SK-N-SH (cell line): ENCODE data around the gene ZNF511. TPM values are rescaled to one million over a fixed set of nuclear protein-coding genes. Genes with fewer than 3 reads are reported as not detected.

Experiments used
- CTCF ChIA-PET: fragments of 300-600, 350-600 bp; formaldehyde crosslinking; extraction: SDS; loops from one replicate; lab custom pipeline; 2021; lab: Yijun Ruan, JAX
- POLR2A ChIA-PET: fragments of 350-600 bp; sonication (Branson Sonifier 250); formaldehyde crosslinking; extraction: SDS; loops from one replicate; lab custom pipeline; 2020; ENCODE audit warnings: antibody characterized with exemption, inconsistent platforms; lab: Yijun Ruan, JAX
- DNase-seq: peaks from one replicate; pipeline ENCODE4 v3.0.0; 2012
- H2AFZ ChIP-seq: fragments of 200-600 bp; sonication (generic); 2 replicates; pipeline ENCODE4 v1.8.1; 2016; ENCODE audit warnings: antibody characterized with exemption, mild to moderate bottlenecking, low read depth
- H3F3A ChIP-seq: fragments of 200-600 bp; sonication (generic); replicated peaks from 2 replicates; pipeline ENCODE3; 2016; ENCODE audit warnings: antibody characterized with exemption, mild to moderate bottlenecking; ENCODE audit not compliant: insufficient read depth
- H3K27ac ChIP-seq, 2 experiments: fragments of 200-500 bp in 1 of 2; fragments of 200-600 bp in 1 of 2; sonication (Bioruptor generic) in 1 of 2; sonication (generic), shearing (Covaris generic) in 1 of 2; 2 replicates each; pipeline versions ENCODE4 v1.5.1 to v1.6.1; 2014 to 2016; ENCODE audit warnings: low read depth in 2 of 2, inconsistent platforms in 1 of 2, low read length in 1 of 2, mild to moderate bottlenecking in 1 of 2, mixed read lengths in 1 of 2
- H3K27me3 ChIP-seq: fragments of 200-600 bp; sonication (generic), shearing (Covaris generic); 2 replicates; pipeline ENCODE4 v1.6.1; 2016; ENCODE audit warnings: mixed run types; ENCODE audit not compliant: insufficient read depth
- H3K36me3 ChIP-seq, 2 experiments: fragments of 200-500 bp in 1 of 2; fragments of 200-600 bp in 1 of 2; sonication (Bioruptor generic) in 1 of 2; sonication (generic) in 1 of 2; replicated peaks in 1 of 2; 2 replicates each; pipeline versions ENCODE3 to v1.5.1; 2014 to 2016; ENCODE audit warnings: low read length in 1 of 2, mild to moderate bottlenecking in 1 of 2; ENCODE audit not compliant: insufficient read depth in 2 of 2, control insufficient read depth in 1 of 2
- H3K4me1 ChIP-seq, 2 experiments: fragments of 200-500 bp in 1 of 2; fragments of 200-600 bp in 1 of 2; sonication (Bioruptor generic) in 1 of 2; sonication (generic), shearing (Covaris generic) in 1 of 2; 2 replicates each; pipeline versions ENCODE4 v1.5.1 to v1.6.1; 2014 to 2016; ENCODE audit warnings: low read depth in 1 of 2, low read length in 1 of 2, mixed run types in 1 of 2; ENCODE audit not compliant: insufficient read depth in 2 of 2, control insufficient read depth in 1 of 2
- H3K4me2 ChIP-seq: fragments of 200-600 bp; sonication (generic), shearing (Covaris generic); 2 replicates; pipeline ENCODE4 v1.6.1; 2017; ENCODE audit warnings: mixed run types
- H3K4me3 ChIP-seq, 2 experiments: fragments of 200-500 bp in 1 of 2; fragments of 200-600 bp in 1 of 2; sonication (Bioruptor generic) in 1 of 2; sonication (generic), shearing (Covaris generic) in 1 of 2; 2 replicates each; pipeline versions ENCODE4 v1.5.1 to v1.8.1; 2014 to 2016; ENCODE audit warnings: low read depth in 2 of 2, inconsistent platforms in 1 of 2, low read length in 1 of 2, mild to moderate bottlenecking in 1 of 2, mixed read lengths in 1 of 2, moderate library complexity in 1 of 2
- H3K79me2 ChIP-seq: fragments of 200-600 bp; sonication (generic); 2 replicates; pipeline ENCODE4 v1.8.1; 2017; ENCODE audit warnings: mild to moderate bottlenecking; ENCODE audit not compliant: insufficient read depth
- H3K9ac ChIP-seq: fragments of 200-600 bp; sonication (generic); 2 replicates; pipeline ENCODE4 v1.6.1; 2017; ENCODE audit warnings: mixed run types
- H3K9me2 ChIP-seq: fragments of 200-600 bp; sonication (generic); 2 replicates; pipeline ENCODE4 v1.6.1; 2017; ENCODE audit warnings: mixed run types
- H3K9me3 ChIP-seq: fragments of 200-600 bp; sonication (generic); 2 replicates; pipeline ENCODE4 v1.6.1; 2017; ENCODE audit warnings: mixed run types, mild to moderate bottlenecking, moderate library complexity
- H4K20me1 ChIP-seq: fragments of 200-600 bp; sonication (generic); 2 replicates; pipeline ENCODE4 v1.6.1; 2017; ENCODE audit warnings: mild to moderate bottlenecking, mixed run types; ENCODE audit not compliant: insufficient read depth
- CTCF ChIP-seq: fragments of 200-600 bp; sonication (generic); IDR thresholded peaks from 2 replicates; pipeline ENCODE4 v1.6.1; 2017; ENCODE audit warnings: antibody characterized with exemption, mild to moderate bottlenecking, moderate library complexity
- EP300 ChIP-seq, 2 experiments: IDR thresholded peaks; 2 replicates each; pipeline versions ENCODE4 v1.4.0 to v1.6.1; 2012; ENCODE audit warnings: borderline replicate concordance in 1 of 2, low read depth in 1 of 2, low read length in 1 of 2
- EZH2phosphoT487 ChIP-seq: fragments of 200-600 bp; sonication (generic); IDR thresholded peaks from 2 replicates; pipeline ENCODE4 v1.6.1; 2017; ENCODE audit warnings: low read depth, mixed run types, mild to moderate bottlenecking, antibody characterized with exemption, moderate library complexity, borderline replicate concordance
- FOXM1 ChIP-seq: IDR thresholded peaks from 2 replicates; pipeline ENCODE4 v1.4.0; 2012; ENCODE audit warnings: low read depth, mild to moderate bottlenecking
- GABPA ChIP-seq: IDR thresholded peaks from 2 replicates; pipeline ENCODE4 v1.4.0; 2012; ENCODE audit warnings: low read depth, mild to moderate bottlenecking
- GATA2 ChIP-seq: sonication (generic); formaldehyde crosslinking; IDR thresholded peaks from 2 replicates; pipeline ENCODE4 v1.5.0; 2020; ENCODE audit warnings: mild to moderate bottlenecking, missing genetic modification reagents
- JUND ChIP-seq: IDR thresholded peaks from 2 replicates; pipeline ENCODE4 v1.4.0; 2012
- MXI1 ChIP-seq: IDR thresholded peaks from 2 replicates; pipeline ENCODE4 v1.6.1; 2012; ENCODE audit warnings: mild to moderate bottlenecking, low read depth, low read length, improper control_type of control experiment
- NFIC ChIP-seq: IDR thresholded peaks from 2 replicates; pipeline ENCODE4 v1.4.0; 2012; ENCODE audit warnings: borderline replicate concordance
- REST ChIP-seq: IDR thresholded peaks from 2 replicates; pipeline ENCODE4 v1.6.1; 2012; ENCODE audit warnings: mild to moderate bottlenecking, low read depth, low read length, moderate library complexity
- RFX5 ChIP-seq: IDR thresholded peaks from 2 replicates; pipeline ENCODE4 v1.6.1; 2012; ENCODE audit warnings: mild to moderate bottlenecking, improper control_type of control experiment, low read length
- RXRA ChIP-seq: IDR thresholded peaks from 2 replicates; pipeline ENCODE4 v1.4.0; 2012; ENCODE audit warnings: low read depth, mild to moderate bottlenecking, borderline replicate concordance
- SIN3A ChIP-seq: IDR thresholded peaks from 2 replicates; pipeline ENCODE4 v1.6.1; 2012; ENCODE audit warnings: low read depth, mild to moderate bottlenecking, low read length, moderate library complexity, borderline replicate concordance
- TAF1 ChIP-seq: IDR thresholded peaks from 2 replicates; pipeline ENCODE4 v1.6.1; 2012; ENCODE audit warnings: low read depth, mild to moderate bottlenecking, low read length, moderate library complexity, borderline replicate concordance
- TEAD4 ChIP-seq: IDR thresholded peaks from 2 replicates; pipeline ENCODE4 v1.4.0; 2012; ENCODE audit warnings: mild to moderate bottlenecking, borderline replicate concordance; ENCODE audit not compliant: insufficient read depth
- YY1 ChIP-seq: IDR thresholded peaks from 2 replicates; pipeline ENCODE4 v1.4.0; 2012; ENCODE audit warnings: low read depth, mild to moderate bottlenecking
- ZBTB33 ChIP-seq: IDR thresholded peaks from 2 replicates; pipeline ENCODE4 v1.4.0; 2012; ENCODE audit warnings: low read depth, borderline replicate concordance
- WGBS: methylation state at CpG from one replicate; pipeline ENCODE4 v1.1.6; 2017; ENCODE audit warnings: low lambda C conversion rate; 5-methylcytosine and 5-hydroxymethylcytosine counted together
- polyA plus RNA-seq, 3 experiments: library from polyadenylated mRNA; depleted of rRNA; stranded (reverse); fragments of >200 nt; gene quantifications; 2 replicates each; pipeline ENCODE4 v1.2.3, GENCODE V29; 2012
- TF ChIP-seq, protein P1 (sequence below): fragments of 150-350 bp; IDR thresholded peaks from 2 replicates; pipeline ENCODE4 v1.6.1; 2017; ENCODE audit warnings: antibody characterized with exemption, low read length, low read depth, borderline replicate concordance
- TF ChIP-seq, protein P2 (sequence below): fragments of 150-350 bp; IDR thresholded peaks from 2 replicates; pipeline ENCODE4 v1.6.1; 2016; ENCODE audit warnings: mild to moderate bottlenecking, low read depth, low read length
- TF ChIP-seq, protein P3 (sequence below): IDR thresholded peaks from 2 replicates; pipeline ENCODE4 v1.4.0; 2012; ENCODE audit warnings: low read depth

The ZNF511 gene
- polyA plus RNA-seq, 1 of the 3 experiments (the other 2 are of a cell fraction): 62.3 TPM

DNA sequence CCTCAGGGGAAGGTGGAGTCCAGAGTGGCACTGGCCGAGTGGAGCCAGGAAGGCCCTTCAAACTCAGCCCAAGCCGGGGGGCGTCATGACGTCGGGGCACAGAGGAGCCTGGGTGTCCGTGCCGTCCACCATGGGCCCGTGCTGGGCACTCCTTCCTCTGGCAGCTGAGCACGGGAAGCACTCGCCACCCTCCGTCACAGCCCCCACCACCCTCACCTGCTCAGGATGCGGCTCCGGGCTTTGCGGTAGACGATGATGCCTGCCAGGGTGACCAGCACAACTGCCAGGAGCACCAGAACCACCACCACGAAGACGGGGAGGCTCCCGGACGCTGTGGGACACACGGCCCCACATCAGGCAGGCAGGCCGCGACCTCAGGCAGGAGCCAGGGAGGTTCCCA, 40.2 kb upstream of the ZNF511 start (continued):
- TF ChIP-seq RXRA (no peak), EP300 (IDR thresholded peaks at IDR 0.05; ENCODE audit: borderline replicate concordance in 1 of 2, low read depth in 1 of 2, low read length in 1 of 2) (no peak), GABPA (no peak), RFX5 (no peak)

- Histone ChIP-seq H3K4me2 (no peak overlapping the region), H3K27me3 (no peaks in the 10 kb centered on the region), H3K4me3 (no peak overlapping the region), H2AFZ (no peak overlapping the region), H3K27ac (no peak overlapping the region), H3K9me3 (no peaks in the 10 kb centered on the region), H3K79me2 (no peaks in the 10 kb centered on the region), H3K36me3 (no peaks in the 10 kb centered on the region), H3K9me2 (no peaks in the 10 kb centered on the region), H3K4me1 (no peaks in the 10 kb centered on the region), H3K9ac (no peak overlapping the region), H4K20me1 (no peaks in the 10 kb centered on the region), H3F3A (no peaks in the 10 kb centered on the region)
- ChIA-PET POLR2A (no interaction called here), CTCF (no interaction called here)
- TF ChIP-seq YY1 (no peak), TEAD4 (no peak), JUND (no peak), MXI1 (no peak), EZH2phosphoT487 (no peak), NFIC (no peak), CTCF (no peak), EP300 (IDR thresholded peaks at IDR 0.05; ENCODE audit: borderline replicate concordance in 1 of 2, low read depth in 1 of 2, low read length in 1 of 2) (no peak), TAF1 (no peak), GABPA (no peak), ZBTB33 (no peak), RXRA (no peak), FOXM1 (no peak), REST (no peak), SIN3A (no peak), GATA2 (CRISPR knock-in tag) (no peak), RFX5 (no peak)
- TF ChIP-seq, protein P1, sequence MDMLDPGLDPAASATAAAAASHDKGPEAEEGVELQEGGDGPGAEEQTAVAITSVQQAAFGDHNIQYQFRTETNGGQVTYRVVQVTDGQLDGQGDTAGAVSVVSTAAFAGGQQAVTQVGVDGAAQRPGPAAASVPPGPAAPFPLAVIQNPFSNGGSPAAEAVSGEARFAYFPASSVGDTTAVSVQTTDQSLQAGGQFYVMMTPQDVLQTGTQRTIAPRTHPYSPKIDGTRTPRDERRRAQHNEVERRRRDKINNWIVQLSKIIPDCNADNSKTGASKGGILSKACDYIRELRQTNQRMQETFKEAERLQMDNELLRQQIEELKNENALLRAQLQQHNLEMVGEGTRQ: no peak
- TF ChIP-seq, protein P2, sequence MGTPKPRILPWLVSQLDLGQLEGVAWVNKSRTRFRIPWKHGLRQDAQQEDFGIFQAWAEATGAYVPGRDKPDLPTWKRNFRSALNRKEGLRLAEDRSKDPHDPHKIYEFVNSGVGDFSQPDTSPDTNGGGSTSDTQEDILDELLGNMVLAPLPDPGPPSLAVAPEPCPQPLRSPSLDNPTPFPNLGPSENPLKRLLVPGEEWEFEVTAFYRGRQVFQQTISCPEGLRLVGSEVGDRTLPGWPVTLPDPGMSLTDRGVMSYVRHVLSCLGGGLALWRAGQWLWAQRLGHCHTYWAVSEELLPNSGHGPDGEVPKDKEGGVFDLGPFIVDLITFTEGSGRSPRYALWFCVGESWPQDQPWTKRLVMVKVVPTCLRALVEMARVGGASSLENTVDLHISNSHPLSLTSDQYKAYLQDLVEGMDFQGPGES: no peak
- TF ChIP-seq, protein P3, sequence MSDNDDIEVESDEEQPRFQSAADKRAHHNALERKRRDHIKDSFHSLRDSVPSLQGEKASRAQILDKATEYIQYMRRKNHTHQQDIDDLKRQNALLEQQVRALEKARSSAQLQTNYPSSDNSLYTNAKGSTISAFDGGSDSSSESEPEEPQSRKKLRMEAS: no peak
- no peak for DNase-seq
- WGBS: 78% methylated on average over 15 of the region's 26 CpGs
These were observed 39.3 kb upstream of the ZNF511 start for GRCh38 chr10:133269367-133269766.
